ENCODE measurements around the gene AUNIP.

AUNIP gene

DNA sequence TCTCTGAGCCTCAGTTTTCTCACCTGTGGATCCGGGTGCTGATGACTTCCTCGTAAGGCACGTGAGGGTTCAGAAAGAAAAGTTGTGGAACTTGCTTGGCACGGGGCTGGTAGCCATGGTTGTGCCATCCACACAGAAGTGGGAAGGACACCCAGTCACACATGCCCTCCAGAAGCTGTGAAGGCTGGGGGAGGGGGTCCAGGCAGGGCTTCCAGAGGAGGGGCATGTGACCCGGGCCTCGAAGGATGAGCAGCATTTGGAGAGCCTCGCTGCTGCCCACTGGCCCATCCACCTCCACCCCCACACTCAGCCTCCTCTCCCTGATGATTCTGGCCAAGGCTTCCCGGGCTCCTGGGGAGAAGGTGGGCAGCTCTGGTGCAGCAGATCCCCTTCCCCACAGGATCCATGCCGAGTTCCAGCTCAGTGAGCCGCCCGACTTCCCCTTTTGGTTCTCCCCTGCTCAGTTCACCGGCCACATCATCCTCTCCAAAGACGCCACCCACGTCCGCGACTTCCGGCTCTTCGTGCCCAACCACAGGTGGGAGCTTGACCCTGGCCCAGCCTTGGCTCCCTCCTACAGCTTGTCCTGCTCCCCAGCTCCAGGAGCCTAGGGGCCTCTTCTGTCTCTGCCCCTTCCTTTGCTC is 49.9 kb downstream of the AUNIP start:
- no peak for DNase-seq (ENCODE audit: low spot score)

DNA sequence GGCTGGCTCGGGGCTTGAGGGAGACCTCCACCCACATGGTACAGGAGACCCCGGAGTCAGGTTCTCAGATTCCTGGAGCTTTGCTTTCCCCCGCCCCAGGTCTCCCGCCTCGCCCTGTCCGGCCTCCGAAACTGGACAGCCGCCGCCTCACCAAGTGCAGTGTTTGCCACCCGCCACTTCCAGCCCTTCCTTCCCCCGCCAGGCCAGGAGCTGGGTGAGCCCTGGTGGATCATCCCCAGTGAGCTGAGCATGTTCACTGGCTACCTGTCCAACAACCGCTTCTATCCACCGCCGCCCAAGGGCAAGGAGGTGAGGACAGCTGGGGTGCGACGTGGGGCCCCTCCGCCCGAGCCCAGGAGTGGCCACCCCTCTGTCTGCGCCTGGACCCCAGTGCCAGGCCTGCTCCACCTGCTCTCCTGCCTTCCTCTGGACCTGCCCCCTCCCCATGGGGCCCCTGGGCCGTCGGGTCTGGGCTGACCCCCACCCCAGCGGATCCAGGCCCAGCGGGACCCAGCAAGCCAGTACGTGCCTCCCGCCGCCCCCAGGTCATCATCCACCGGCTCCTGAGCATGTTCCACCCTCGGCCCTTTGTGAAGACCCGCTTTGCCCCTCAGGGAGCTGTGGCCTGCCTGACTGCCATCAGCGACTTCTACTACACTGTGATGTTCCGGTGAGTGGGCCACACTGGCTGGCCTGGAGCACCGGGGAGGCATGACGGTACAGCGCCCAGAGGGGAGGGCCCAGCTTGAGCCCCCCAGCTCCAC is 50.6 kb downstream of the AUNIP start:
- DNase-seq (ENCODE audit: low spot score), result no peak

DNA sequence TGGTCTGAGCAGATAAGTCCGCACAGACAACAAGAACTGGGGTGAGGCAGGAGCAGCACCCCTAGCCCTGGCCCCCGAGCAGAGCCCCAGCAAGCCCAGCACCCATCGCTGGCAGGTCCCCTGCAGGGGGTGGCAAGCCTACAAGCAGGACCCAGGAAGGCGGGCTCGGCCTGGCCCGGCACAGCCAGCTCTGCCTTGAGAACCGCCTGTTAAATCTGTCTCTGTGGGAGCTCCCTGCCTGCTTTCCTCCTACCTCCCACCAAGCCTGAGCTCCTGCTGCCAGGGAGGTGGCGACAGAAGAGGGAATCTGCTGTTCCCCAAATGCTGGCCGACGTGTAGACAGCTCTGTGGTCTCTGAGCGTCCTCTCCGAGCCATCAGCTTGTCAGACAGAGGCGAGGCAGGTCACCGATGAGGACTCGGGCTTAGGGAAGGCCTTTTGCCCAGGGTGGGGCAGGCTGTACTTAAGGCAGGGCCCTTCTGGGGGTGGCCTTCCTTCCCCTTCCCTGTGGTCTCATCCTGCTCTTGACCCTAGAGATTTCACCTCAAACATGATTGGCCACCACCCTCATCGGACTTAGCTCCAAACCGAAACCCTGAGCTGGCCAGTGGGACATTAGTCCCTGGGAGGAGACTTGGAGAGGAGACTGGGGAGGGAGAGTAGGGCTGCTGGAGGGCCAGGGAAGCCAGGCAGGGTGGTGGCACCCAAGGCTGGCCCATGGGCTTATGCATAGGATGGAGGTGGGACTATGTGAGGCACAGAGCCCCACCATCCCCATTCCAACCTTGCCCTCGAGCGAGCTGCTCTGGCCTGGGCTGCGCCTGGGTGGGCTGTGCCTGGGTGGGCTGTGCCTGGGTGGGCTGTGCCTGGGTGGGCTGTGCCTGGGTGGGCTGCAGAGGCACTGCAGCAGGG is 51.5 kb downstream of the AUNIP start:
- DNase-seq (ENCODE audit: low spot score), result no peak

DNA sequence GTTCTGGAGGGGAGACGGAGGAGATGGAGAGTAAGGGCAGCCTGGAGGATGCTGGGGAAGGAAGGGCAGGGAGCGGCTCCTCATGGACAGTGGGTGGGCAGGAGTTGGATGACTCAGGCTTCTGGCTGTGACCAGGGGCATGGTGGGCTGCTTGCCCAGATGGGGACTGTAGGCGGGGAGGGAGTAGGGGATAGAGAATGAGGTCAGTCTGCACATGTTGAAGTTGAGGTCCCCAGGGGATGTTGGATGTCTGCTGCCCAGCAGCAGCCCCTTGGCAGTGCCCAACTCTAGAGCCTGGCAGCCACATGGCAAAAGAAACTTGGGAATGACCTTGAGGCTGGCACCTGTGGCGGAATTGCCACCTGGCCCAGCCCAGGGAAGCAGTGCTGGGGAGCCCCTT is 52.8 kb downstream of the AUNIP start:
- no peak for DNase-seq (ENCODE audit: low spot score)

DNA sequence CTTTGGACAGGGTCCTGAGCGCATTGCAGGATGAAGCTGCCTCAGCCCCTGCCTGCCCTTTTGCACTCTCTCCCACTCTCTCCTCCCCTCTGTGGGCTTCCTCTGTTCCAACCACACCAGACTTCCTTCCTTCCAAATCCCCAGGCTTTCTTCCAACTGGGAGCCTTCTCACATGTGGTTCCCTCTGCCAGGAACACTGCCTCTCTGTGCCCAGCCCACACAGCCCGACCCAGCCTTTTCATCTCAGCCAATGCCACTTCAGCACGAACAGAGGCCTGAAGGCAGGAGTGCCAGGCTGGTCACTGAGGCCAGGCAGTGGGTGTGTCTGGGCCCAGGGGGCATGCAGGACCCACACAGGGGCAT is 53.4 kb downstream of the AUNIP start:
- DNase-seq (ENCODE audit: low spot score), result no peak

DNA sequence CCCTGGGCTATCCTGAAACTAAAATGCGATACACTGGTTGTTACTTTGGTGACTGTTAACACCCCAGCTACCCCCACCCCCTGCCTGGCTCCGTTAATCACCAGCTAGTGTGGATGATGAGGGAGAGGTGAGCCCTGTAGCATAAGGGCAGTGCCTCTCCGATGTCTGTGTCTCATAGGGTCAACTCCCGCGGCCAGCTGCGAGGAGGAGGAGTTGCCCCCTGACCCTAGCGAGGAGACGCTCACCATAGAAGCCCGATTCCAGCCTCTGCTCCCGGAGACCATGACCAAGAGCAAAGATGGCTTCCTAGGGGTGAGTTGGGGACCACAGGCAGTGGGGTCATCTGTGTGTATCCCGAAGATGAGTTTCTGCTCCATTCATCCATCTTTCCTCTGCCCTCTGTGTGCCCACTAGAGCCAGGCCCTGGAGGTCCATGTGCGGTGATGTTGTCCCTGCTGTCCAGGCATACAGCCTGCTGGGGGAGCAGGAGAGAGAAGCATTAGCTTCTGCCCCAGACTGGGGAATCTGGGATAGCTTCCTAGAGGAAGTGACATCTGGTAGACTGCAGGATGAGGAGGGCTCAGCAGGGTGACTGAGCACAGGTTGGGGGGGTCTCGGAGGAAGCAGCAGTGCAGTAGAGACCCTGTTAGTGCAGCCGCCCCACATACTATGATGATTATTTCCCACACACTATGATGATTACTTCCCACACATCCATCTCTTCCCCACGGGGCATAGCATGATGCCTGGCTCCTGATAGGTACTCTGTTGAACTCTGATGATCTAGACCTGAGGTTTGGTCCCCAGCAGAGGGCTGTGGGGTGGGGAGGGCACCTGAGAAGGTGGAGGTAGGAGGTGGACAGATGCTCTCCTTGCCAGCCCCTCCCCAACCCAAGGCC is 54.0 kb downstream of the AUNIP start:
- DNase-seq (ENCODE audit: low spot score), result no peak

DNA sequence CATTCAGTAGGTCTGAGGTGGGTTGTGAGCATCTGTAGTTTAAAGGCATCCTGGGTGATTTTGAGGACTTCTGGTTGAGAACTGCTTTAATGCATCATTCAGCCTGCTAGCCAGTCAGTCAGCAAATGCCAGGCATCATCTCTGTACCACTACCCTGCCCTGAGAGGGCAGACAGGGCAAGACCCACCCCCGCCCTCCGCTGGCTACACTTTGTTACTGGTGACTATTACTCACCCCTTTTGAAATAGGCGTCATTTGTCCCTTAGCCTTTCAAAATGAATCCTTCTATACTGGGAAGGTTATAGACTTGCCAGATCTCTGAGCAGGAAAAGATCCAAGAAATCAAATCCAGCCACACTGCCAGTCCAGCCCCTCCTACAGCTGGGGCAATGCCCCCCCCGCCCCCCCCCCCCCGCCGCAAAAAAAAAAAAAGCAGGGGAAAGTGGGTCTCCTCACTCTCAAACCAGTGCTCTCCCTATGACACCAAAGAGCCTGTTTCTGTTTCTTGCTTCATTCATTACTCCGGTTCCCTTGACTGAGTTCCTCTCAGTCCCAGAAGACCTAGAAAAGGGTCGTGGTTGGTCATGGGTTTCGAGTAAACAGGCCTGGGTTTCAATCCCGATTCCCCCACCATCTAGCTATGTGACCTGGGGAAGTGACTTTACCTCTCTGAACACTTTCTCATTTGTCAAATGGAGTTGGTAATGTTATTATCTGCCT is 54.9 kb downstream of the AUNIP start:
- no peak for DNase-seq (ENCODE audit: low spot score)

DNA sequence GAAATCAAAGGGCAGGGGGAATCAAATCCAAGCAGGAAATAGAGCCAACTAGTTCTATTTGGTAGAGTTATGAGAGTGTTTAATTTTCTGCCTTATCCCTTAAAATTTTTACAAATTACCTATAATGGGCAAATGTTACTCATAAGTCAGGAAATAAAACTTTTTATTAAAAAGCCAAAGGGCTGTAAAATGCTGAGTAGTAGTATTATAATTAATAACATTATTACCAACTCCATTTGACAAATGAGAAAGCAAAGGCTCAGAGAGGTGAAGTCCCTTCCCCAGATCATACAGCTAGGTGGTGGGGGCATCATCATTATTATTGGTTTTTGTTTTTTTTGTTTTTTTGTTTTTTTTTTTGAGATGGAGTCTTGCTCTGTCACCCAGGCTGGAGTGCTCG is 55.9 kb downstream of the AUNIP start:
- DNase-seq (ENCODE audit: low spot score), result no peak

DNA sequence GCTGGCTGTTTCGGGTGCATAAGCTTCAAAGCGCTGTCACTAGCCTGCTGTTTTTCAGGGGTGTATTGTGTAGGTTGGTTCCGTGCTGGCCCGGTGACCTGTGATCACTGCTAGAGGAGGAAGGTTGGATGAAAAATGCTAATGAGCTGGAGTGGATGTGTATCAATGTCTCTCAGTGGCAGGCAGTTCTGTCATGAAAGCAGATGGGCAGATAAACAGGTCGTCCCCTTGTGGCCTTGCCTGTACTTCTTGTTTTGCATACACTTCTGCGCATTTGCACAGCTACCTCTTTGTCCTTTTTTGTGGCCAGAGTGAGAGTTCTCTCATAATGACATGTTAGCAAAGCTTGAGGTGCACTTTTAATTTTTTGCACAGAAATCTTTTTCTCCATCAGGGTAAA is 56.3 kb downstream of the AUNIP start:
- DNase-seq (ENCODE audit: low spot score), result no peak

DNA sequence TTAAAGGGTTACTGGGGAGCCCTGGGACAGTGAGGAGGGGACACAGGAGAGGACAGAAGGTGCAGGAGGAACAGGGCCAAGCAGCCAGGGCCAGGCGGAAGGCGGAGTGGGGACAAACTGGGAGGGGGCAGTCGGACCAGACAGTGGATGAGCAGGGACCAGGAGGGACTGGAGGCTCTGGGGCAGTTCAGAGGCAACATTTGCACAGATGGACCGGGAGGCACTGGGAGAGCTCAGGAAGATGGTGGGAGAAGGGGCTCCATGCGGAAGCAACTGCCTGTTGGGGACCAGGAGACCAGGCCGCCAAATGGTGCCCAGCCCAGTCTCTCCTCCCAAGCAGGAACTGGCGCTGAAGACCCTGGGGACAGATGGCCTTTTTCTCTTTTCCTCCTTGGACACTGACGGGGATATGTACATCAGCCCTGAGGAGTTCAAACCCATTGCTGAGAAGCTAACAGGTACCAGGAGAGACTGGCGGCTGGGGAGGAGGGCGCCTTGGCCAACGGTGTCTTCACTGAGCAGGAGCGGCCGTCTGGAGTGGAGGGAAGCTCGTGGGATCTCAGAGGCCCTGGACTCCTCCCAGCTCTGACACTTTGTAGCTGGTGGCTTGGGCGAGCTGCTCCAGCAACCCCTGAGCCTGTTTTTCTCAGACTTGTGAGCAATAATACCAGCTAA is 58.4 kb downstream of the AUNIP start:
- DNase-seq (ENCODE audit: low spot score), result no peak

DNA sequence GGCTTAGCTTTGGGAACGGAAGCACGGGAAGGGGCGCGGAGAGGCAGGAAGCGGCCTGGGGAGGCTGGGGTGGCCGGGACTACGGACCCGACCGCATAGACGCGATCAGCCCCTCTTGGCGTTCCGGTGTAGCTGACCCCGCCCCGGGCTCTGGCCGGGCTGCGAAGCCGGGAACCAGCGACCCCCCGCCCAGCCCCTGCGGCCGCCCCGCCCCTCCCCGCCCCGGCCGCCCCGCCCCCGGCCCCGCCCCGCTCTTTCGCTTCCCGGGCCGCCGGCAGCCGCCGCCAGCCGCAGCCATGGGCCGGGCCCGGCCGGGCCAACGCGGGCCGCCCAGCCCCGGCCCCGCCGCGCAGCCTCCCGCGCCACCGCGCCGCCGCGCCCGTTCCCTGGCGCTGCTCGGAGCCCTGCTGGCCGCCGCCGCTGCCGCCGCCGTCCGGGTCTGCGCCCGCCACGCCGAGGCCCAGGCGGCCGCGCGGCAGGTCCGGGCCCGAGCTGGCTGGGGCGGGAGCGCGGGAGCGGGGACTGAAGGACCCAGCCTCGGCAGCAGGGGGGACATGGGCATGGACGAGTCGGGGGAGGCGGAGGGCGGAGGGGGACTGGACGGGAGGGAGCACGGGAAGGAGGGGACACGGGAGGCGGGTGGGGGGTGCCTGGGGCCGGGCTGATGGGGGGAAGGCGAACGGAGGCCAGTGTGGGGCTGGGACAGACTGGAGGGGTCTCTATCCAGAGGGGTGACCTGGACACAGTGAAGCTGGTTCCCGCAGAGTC is 59.1 kb downstream of the AUNIP start, which contains the start of gene SELENON:
TSS of gene SELENON (plus strand) at position 259 of the 768 bp plus-strand sequence. CDS start at position 297, 38 bp downstream.
- peak; percentile 16 for DNase-seq (ENCODE audit: low spot score)

DNA sequence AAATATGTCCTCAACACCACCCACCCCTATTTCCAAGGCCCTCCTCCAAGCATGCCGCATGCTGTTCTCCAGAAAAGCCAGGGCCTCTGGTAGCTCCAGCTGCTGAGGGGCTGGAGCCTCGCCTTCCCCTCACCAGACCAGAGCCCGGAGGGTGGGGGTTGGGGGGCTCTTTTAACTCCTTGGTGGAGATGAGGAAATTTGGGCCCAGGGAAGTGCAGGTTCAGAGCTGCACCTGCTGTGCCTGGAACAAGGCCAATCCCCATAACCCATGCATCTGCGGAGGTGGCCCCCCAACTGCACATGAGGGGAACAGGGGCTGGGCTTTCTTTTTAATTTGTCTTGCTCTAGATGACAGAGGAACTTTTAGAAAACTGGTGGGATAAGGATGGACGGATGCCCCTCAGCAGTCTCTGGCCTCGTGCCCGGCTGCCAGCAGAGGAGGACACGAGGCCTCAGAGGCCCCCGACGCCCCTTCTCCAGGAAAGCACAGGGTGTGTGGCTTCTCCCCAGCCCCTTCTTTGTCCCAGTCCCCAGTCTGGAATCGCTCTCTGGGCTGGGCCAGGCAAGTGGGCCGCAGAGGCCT is 59.8 kb downstream of the AUNIP start:
- no peak for DNase-seq (ENCODE audit: low spot score)

DNA sequence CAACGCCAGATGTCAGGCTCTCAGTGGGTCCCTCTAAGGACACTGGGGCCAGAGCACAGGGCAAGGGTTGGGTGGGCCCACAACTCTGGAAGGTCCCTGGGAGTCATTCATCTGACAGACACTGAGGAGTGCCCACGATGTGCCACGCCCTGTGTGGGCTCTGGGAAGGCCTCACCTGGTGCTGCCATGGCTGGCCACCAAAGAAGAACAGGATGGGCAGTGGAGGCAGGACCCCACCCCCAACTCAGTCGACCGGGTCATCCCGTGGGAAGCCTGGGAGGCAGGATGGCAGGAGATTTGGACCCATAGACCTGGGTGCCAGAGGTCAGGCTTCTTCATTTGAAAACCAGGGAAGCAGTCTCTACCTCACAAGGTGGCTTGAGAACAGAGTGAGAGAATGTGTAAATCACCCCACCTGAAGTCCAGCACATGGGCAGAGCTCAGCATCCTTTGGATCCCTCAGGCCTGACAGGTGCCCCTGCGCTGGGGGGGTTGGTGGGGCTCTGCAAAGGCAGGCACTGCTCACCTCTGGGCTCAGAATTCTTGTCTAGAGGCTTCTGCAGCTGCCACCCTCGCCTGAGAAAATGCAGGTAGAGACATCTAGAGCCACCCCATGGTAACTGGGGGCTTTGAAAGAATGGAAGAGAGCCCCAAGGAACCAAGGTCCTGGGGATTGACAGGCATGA is 60.4 kb downstream of the AUNIP start:
- no peak for DNase-seq (ENCODE audit: low spot score)

DNA sequence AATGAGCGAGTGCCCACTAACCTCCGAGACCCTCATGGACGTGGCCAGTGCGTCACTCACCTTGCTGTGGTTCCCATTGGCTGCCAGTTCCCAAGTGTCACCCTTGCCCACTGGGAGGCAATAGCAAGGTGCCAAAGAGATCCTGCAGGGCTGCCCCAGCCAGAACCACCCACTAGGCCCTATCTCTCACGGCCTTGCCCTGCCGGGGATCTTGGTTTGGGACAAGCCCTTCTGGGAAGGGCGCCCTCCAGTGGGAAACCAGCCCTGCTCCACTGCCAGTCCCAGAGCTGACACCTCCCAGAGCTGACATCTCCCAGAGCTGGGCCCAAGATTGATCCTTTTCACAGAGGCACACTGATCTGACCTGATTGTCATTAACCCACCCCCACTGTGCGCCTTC is 61.3 kb downstream of the AUNIP start:
- DNase-seq (ENCODE audit: low spot score), result peak; percentile 28

DNA sequence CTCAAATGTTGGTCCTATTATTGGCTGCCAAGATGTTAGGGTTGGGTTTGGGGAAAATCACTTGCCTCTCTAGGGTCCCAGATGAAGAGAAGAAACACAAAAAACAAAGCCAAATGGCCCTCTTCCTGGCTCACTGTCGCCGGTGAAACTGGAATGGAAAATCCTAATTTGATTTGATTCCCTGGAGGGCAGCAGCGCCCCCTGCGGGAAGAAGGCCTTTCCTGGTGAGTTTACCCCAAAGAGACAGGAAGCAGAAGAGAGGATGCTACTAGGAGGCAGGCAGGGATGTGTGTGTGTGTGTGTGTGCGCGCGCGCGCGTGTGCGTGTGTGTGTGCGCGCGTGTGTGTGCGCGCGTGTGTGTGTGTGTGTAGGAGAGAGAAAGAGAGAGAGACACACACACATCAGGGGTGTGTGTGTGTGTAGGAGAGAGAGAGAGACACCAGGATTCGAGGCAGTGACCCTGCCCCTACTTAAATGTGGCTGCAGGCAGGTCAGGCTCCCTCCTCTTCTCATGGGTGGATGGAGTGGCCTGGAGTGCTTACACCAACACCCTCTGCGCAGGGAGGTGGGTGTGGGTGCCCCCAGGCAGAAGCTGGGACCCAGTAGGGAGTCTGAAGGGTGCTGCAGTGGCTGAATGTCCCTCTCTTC is 62.3 kb downstream of the AUNIP start:
- peak; percentile 48 for DNase-seq (ENCODE audit: low spot score)

DNA sequence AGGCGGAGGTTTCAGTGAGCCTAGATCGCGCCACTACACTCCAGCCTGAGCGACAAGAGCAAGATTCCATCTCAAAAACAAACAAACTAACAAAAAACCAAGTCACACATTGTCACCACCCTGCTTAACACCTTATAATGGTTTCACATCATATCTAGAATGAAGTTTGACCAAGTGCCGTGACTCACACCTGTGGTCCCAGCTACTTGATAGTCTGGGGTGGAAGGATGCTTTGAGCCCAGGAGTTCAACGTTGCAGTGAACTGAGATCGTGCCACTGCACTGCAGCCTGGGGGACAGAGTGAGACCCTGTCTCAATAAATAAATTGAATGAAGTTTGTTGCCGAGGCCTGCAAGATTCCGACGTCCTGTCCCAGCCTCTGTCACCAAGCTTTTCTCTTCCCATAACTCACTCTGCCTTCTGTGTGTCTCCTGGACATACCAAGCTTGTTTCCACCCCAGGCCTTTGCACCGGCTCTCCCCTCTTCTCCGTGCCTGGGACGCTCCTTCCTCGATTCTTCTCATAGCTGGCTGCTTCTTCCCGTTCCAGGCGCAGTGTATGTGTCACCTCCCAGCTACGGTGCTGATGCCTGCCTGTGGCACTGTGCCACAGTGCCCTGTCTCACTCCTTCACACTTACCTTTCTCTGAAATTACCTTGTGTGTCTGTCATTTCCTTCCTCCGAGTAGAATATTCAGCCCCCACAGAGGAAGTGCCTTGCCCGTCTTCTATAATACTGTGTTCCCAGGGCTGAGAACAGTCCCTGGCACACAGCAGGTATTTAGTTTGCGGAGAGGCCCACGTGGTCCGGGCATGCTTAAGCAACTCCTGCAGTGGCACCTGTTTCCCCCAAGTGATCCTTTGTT is 63.1 kb downstream of the AUNIP start:
- no peak for DNase-seq (ENCODE audit: low spot score)

DNA sequence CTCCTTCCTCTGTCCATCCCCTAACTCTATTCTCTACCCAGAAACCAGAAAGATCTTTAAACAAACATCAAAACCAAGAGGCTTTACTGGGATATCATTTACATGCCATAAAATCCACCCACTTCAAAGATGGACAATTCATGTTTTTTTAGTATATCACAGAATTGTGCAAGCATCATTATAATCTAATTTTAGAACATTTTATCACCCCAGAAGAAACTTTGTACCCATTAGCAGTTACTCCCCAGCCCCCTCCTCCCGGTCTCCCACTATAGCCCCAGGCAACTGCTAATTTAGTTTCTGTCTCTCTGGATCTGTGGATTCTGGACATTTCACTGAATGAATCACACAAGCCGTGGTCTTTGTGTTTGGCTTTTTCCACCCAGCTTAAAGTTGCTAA is 64.0 kb downstream of the AUNIP start:
- no peak for DNase-seq (ENCODE audit: low spot score)
